Left colon (tissue), 2 donors: Measurements from ENCODE around the gene MRNIP. TPM values are rescaled to one million over a fixed set of nuclear protein-coding genes. Genes with fewer than 3 reads are reported as not detected.

ENCODE experiments used
- ATAC-seq: fragments of 200-7000 bp; cut with Tn5 transposase; one replicate; pipeline ENCODE4 v1.9.1; 2020; ENCODE audit warnings: mild to moderate bottlenecking, moderate library complexity
- DNase-seq, 2 donors: peaks; one replicate each; pipeline ENCODE4 v3.0.0-alpha.2; 2020
- intact Hi-C, 2 donors: fragments of 100-400 bp; cut with DNase I in 1 of 2; cut with micrococcal nuclease in 1 of 2; formaldehyde crosslinking; loops; one replicate each; pipeline versions ENCODE4 v1.11.2 to v1.14.0; 2022; cut with DNase I, micrococcal nuclease
- microRNA-seq, 2 donors: library from miRNA; unstranded; fragments of <30 nt; microRNA quantifications; one replicate each; pipeline versions ENCODE4 v1.1.0 to v1.2.0, GENCODE V29; 2020
- total RNA-seq, 2 donors: library from RNA; stranded (reverse); fragmentation: NEBNext Ultra II Directional; extraction: Animal tissue kit (Norgen Biotek cat#: 25700); gene quantifications; one replicate each; pipeline ENCODE4 v1.2.1, GENCODE V29; 2021
- donor health status: DM: no; HTN: no; CAD: no.
- donor health status: DM: yes; HTN: yes; CAD: no.

The MRNIP gene
- total RNA-seq, 2 donors from 2014 or later = 16.6 to 18.9 TPM

GRCh38 chr5:179788193-179788854 is 70.3 kb downstream of the MRNIP start:
- DNase-seq = no peak
- intact Hi-C loops = no loop called here
- ATAC-seq = no peak

Small RNA genes within 50 kb of the gene (microRNA-seq; reads per million reads assigned to microRNA genes)
- 3.2 to 4.1 reads per million in 2 donors for gene MIR1229

Other genes starting within 250 kb of the MRNIP start
- gene HNRNPH1, start 235.1 kb downstream of the MRNIP start, total RNA-seq = 100 to 1,000 TPM; 352 to 431 TPM
- not detected for gene CBY3, start 177.8 kb downstream of the MRNIP start, total RNA-seq
- 100 to 1,000 TPM; 506 to 601 TPM for gene CANX, start 159.8 kb downstream of the MRNIP start, total RNA-seq
- gene MAML1, start 126.0 kb downstream of the MRNIP start, total RNA-seq = 10 to 100 TPM; 22.1 to 24.9 TPM
- 1 to 10 TPM; 4.2 to 8.7 TPM for gene LTC4S, start 64.8 kb downstream of the MRNIP start, total RNA-seq
- gene MGAT4B, start 52.0 kb downstream of the MRNIP start, total RNA-seq = 100 to 1,000 TPM; 465 to 474 TPM
- 100 to 1,000 TPM; 200 to 355 TPM for gene SQSTM1, start 37.9 kb downstream of the MRNIP start, total RNA-seq
- 100 to 1,000 TPM in 1 of 2 donors, 10 to 100 TPM in 1; 97.8 to 117 TPM for gene TBC1D9B, start 49.1 kb upstream of the MRNIP start, total RNA-seq
- 10 to 100 TPM; 39.7 to 52.1 TPM for gene RNF130, start 212.9 kb upstream of the MRNIP start, total RNA-seq